ENCODE data around the gene NACC1.

NACC1 gene

GRCh38 chr19:13120817-13121216, 2.8 kb downstream of the NACC1 start:
- no peak for DNase-seq (ENCODE audit: low read depth in 2 of 2)

GRCh38 chr19:13121551-13122274, 3.6 kb downstream of the NACC1 start:
- no peak for DNase-seq (ENCODE audit: low read depth in 2 of 2)

DNA sequence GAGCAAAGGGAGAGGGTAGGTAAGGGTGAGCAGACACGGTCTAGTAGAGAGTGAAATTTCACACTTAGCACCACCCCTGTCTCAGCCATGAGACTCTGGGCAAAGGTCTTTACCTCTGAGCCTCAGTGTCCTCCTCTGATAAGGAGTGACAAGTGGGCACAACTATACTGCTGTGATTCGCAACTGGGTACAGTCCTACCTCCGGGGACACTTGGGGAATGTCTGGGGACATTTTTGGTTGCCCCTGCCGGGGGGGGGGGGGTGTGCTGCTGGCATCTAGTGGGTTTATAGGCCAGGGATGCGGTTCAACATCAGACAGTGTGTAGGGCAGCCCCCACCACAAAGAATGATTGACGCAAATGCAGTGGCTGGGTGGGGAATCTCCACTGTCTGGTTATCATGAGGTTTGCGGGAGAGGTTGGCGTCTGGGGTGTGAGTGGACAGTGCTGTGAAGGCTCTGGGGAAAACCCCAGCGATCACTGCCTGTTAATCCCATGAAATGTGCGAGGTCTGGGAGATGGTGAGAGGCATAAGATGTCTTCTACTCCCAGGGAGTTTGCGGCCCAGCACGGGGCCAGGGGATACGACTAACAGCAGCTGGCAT, 4.3 kb downstream of the NACC1 start:
- DNase-seq (ENCODE audit: low read depth in 2 of 2): no peak

DNA sequence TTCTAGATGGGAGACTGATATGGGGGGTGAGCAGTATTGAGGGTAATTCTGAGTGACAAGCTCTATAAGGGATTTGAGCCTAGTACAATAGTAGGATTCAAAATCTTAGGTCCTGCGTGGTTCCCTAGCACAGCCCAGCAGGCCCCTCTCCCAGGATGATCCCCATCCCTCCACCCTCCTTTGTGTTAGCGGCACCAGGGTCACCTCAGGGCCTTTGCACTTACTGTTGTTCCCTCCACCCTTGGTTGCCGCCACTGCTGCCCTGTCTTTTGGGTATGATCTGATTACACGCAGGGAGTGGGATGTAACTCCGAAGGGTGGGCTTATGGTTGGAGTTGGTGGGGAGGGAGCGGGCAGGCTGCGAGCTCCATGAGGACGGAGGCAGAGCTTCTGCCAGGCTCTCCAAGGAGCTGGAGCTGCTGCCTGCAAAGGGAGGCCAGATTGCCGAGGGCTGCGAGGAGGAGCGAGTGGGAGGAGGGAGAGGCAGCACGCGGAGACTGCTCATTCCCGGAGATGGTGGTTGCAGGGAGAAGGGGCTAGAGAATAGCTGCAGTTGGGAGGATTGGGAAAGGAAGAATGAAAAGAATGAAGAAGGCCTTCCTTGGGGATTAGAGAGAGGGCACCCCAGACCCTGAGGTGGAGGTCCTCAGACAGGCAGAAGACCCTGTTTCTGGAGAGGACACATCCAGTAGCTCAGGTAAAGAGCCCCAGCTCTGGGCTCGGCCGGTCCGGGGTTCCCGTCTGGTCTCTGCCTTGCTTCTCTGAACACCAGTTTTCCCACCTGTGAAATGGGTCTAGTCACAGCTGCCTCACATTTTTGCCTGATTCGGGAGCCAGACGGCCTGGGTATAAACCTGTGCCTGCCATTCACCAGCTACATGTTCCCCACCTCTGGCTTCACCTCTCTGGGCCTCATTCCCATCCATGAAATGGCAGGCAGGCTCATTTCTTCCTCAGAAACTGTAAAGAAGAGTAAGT, 5.2 kb downstream of the NACC1 start:
- no peak for DNase-seq (ENCODE audit: low read depth in 2 of 2)

DNA sequence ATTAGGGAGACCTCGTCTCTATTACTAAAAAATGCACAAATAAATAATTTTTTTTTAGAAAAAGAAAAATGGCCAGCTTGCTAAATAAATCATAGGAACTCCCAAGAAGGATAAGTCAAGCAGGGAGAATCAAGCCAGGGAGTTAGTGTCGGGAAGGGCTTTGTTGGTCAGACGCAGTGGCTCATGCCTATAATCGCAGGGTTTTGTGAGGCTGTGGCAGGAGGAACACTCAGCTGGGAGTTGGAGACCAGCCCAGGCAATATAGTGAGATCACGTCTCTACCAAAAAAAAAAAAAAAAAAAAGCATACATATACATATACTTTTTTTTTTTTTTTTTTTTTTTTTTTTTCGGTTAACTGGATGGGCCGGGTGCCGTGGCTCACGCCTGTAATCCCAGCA, 9.0 kb downstream of the NACC1 start:
- no peak for DNase-seq (ENCODE audit: low read depth in 2 of 2)

- DNase-seq (ENCODE audit: low read depth in 2 of 2): no peak
These were observed 9.9 kb downstream of the NACC1 start for GRCh38 chr19:13127811-13128575.

DNA sequence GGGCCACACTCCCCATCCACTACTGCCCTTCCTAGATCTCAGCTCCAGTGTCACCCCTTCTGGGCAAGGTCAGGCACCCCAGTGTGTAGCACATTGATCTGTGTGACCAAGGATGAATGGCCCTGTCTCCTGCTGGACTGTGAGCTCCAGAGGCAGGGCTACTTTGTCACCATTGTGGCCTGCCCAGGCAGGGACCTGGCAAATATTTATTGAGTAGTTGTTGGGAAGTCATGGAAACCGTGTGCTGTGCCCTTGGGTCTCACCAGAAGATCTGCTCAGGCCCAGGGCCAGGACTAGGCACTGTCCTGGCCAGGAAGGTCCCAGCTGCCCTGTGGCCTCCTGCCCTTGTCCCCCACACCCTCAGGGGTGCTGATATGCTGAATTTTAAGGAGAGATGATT, 10.5 kb downstream of the NACC1 start:
- DNase-seq (ENCODE audit: low read depth in 2 of 2): no peak

DNA sequence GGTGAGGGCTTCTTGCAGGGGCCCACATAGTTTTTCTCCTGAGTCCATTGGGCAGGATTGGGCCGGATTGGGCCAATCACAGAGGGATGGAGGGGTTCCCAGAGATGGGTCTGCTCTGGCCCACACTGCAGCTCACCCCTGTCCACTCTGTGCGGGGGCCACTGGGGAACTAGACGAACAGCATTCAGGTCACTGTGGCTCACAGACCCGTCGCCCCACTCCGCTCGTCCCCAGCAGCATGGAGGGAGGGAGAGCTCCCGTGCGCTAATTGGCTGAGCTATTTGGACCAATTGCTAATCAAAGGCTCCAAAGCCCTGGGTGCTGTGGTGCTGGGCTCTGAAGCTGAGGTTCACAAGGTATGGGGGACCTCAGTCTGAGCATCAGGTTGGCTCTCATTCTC, 11.3 kb downstream of the NACC1 start:
- DNase-seq (ENCODE audit: low read depth in 2 of 2): no peak

GRCh38 chr19:13130886-13131490, 12.9 kb downstream of the NACC1 start:
- DNase-seq (ENCODE audit: low read depth in 2 of 2): no peak

DNA sequence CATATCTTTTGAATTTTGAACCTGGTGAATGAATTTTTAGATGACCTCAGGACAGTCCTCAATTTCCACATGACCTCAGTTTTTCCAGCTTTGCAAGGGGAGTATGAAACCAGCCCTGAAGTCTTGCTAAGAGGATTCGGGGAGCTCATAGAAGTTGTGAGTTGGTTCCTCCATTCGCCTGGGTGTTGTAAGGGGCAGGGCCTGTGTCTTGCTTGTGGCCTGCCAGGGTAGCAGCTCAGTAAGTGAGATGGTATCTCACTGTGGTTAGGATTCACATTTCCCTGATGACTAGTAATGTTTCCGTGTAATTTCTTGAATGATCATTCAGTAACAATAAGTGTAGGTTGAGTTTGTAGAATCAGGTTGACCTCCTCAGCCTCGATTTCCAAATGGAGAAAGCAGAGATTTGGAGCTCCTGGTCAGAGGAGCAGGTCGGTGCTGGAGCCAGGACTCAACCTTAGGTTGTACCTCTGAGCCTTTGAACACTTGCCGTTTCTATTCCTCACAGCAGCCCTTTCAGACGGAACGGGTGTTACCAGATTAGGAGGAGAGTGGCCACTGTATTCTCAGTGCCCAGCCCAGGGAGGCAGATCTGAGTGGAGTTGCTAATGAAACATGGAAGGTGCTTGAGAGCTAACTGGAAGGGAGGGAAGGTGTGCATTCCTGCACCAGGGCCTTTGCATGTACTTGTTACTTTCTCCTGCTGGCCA, 14.6 kb downstream of the NACC1 start:
- DNase-seq (ENCODE audit: low read depth in 2 of 2): peak; percentile 65 to 73

- DNase-seq (ENCODE audit: low read depth in 2 of 2): no peak
These were observed 15.3 kb downstream of the NACC1 start for GRCh38 chr19:13133241-13133870.

GRCh38 chr19:13134626-13135025, 16.6 kb downstream of the NACC1 start:
- DNase-seq (ENCODE audit: low read depth in 2 of 2): no peak

GRCh38 chr19:13135068-13136062, 17.3 kb downstream of the NACC1 start:
- no peak for DNase-seq (ENCODE audit: low read depth in 2 of 2)

DNA sequence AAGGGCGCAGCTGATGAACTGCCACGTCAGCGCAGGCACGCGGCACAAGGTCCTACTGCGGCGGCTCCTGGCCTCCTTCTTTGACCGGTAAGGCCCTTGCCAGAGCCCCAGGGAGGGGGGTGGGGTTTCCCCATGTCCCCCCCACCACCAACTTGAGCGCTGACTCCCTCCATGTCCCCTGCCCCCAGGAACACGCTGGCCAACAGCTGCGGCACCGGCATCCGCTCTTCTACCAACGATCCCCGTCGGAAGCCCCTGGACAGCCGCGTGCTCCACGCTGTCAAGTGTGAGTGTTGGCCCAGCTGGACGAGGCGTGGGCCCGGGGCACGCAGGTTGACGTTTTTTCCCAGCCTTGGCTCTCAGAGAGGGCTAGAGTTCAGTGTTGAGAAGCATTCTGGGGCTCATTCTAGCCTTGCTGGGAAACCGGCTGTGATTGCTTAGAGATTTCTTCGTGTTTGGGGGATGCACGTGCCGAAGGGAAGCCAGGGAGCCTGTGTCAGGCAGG, 19.3 kb downstream of the NACC1 start:
- no peak for DNase-seq (ENCODE audit: low read depth in 2 of 2)

DNA sequence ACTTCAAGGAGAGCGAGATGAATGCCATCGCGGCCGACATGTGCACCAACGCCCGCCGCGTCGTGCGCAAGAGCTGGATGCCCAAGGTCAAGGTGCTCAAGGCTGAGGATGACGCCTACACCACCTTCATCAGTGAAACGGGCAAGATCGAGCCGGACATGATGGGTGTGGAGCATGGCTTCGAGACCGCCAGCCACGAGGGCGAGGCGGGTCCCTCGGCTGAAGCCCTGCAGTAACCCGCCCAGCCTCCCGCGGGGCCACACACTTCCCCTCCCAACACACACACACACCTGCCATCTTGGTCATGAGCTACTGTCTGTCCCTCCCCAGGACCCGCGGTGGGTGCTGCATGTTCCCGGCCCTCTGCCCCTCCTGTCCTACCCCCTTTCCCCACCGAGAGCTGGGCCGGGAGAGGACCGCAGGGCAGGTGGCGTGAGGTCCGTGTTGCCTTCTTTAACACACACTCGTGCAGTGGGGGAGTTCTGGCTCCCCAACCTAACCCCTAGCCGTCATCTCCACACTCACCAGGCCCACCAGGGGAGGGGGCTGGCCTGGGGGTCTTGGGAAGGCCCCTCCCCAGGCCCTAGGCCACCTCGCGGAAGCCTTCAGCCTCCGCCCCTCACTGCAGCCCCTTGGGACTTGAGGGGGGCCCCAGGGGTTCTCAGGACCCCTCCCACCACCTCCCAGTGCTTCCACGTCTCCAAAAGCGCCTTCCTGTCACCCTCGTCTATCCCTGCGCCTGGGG, 20.3 kb downstream of the NACC1 start:
- DNase-seq (ENCODE audit: low read depth in 2 of 2): no peak

DNA sequence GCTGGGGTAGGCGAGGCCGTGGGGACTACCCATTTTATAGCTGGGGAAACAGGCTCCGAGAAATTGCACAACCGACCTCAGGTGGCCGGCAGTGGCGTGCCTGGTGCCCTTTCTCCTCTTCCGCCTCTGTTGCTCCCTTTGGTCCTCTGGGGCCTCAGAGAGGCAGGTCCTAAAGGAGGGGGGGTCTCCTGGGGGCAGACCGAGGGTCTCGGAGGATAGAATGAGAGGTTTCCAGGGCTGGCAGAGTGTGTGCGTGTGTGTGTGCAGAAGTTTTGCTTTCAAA, 20.8 kb downstream of the NACC1 start:
- no peak for DNase-seq (ENCODE audit: low read depth in 2 of 2)

GRCh38 chr19:13139633-13140311, 21.7 kb downstream of the NACC1 start:
- DNase-seq (ENCODE audit: low read depth in 2 of 2): no peak

Measured in stimulated activated CD4-positive, alpha-beta T cell treated with anti-CD3 and anti-CD28 coated beads, Interleukin-15, amount 100 ng/mL, for 48 hours (primary cell).